Right cardiac atrium (tissue), 5 donors: ENCODE measurements around the gene MYO1F. TPM values are rescaled to one million over a fixed set of nuclear protein-coding genes. Genes with fewer than 3 reads are reported as not detected.
A peak's percentile ranks its signal among the peaks of the same experiment; 100 is the strongest.
"Not testable (repeated sequence)": the region's sequence is repeated elsewhere in the genome, so short reads cannot be mapped to it uniquely, and the experiment has no call there.

Source experiments
- ATAC-seq, 2 donors: fragments of 200-7000 bp; cut with Tn5 transposase; one replicate each; pipeline versions ENCODE4 v1.8.0 to v1.9.1; 2020; ENCODE audit warnings: moderate library complexity in 2 of 2, mild to moderate bottlenecking in 1 of 2
- DNase-seq, 3 donors: peaks; one replicate each; pipeline ENCODE4 v3.0.0-alpha.2; 2020
- H3K27ac ChIP-seq: one replicate; pipeline ENCODE4 v1.5.1; 2013; ENCODE audit warnings: mild to moderate bottlenecking, low read length, control low read depth, moderate library complexity
- H3K27me3 ChIP-seq: one replicate; pipeline ENCODE4 v1.6.1; 2013; ENCODE audit not compliant: control insufficient read depth, insufficient read depth
- H3K4me1 ChIP-seq: one replicate; pipeline ENCODE4 v1.6.1; 2013; ENCODE audit warnings: low read length; ENCODE audit not compliant: control insufficient read depth, insufficient read depth
- H3K4me3 ChIP-seq: one replicate; pipeline ENCODE4 v1.5.1; 2013; ENCODE audit warnings: low read length, control low read depth
- H3K9me3 ChIP-seq: one replicate; pipeline ENCODE4 v1.6.1; 2013; ENCODE audit warnings: low read length; ENCODE audit not compliant: control insufficient read depth
- WGBS: extraction: QIAGEN DNeasy Blood & Tissue Kit; methylation state at CpG from one replicate; pipeline ENCODE4 v1.1.7; 2013; 5-methylcytosine and 5-hydroxymethylcytosine counted together
- intact Hi-C, 4 donors: fragments of 100-400 bp; cut with DNase I; formaldehyde crosslinking; loops; one replicate each; pipeline versions ENCODE4 v1.11.0 to v1.14.0; 2022 to 2023
- polyA plus RNA-seq: library from polyadenylated mRNA; stranded (reverse); fragments of 200-250 nt; gene quantifications from one replicate; pipeline ENCODE4 v1.2.3, GENCODE V29; 2013
- total RNA-seq, 4 donors: library from RNA; stranded (reverse); fragmentation: NEBNext Ultra II Directional; extraction: Animal tissue kit (Norgen Biotek cat#: 25700); gene quantifications; one replicate each; pipeline ENCODE4 v1.2.1, GENCODE V29; 2021
- donor health status: healthy with polysubstance abuse.
- donor health status: DM: no; HTN: yes; CAD: no.
- donor health status: DM: no; HTN: no; CAD: no.
- donor health status: DM: no; HTN: yes; CAD: no; lungs with severe emphysema.
- donor health status: DM: yes; HTN: yes; CAD: no.

The MYO1F gene
- total and polyA plus RNA-seq, 5 donors: 9.3 to 23.2 (median 11.6) TPM

DNA sequence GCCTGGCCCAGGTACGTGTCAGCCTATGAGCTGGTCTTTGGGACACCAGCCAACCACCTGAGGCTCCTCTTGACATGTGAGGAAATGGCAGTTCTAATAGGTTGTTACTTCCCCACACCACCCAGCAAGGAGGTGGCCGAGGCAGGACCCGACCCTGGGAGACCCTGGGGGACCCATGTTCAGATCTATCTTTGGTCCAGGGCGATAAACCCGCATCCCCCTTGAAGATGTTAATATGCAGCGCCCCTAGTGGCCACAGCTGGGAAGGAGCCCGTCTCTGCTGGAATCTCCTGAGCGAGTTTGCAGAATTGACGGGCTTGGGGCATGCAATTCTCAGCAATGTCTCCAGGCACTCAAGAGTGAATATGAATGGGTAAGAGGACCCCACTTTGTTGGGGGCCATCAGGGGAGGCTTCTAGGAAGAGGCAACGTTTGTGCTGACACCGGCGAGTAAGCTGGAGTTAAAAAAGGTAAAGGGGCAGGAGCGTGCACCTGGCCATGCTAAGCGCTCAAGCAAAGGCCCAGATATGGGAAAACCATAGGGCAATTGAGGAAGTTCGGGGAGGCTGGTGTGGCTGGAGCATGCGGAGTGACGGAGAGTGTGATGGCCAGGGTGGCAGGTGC, 1.5 kb upstream of the MYO1F start:
- intact Hi-C loops: loop anchor here in 1 of 4 donors (5.0 kb wide), 1 partner anchor 226 kb away; no protein-coding TSS in a partner anchor
- Histone ChIP-seq H3K27me3 (no peaks in the 10 kb centered on the region), H3K27ac (no peak overlapping the region), H3K4me1 (no peaks in the 10 kb centered on the region), H3K9me3 (no peaks in the 10 kb centered on the region), H3K4me3 (no peak overlapping the region)
- WGBS: 21% methylated on average over 17 of the region's 17 CpGs
- DNase-seq (peak; percentile 77 to 92 (median 89)), ATAC-seq (peak in 1 of 2 donors; percentile 31)

DNA sequence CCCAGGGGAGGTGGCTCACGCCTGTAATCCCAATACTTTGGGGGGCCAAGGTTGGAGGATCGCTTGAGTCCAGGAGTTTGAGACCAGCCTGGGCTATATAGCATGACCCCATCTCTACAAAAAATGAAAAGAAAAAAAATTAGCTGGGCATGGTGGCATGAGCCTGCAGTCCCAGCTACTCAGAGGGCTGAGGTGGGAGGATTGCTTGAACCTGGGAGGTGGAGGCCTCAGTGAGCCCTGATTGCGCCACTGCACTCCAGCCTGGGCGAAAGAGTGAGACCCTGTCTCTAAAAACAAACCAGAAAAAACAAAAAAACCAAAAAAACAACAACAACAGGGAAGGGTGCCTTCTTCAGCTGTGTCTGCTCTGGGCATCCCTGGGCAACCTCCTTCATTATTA, 499 bp upstream of the MYO1F start:
- no peaks in the 10 kb centered on the region for H3K27me3 ChIP-seq
- intact Hi-C loops: loop anchor here in 1 of 4 donors (5.0 kb wide), 1 partner anchor 225 kb away; no protein-coding TSS in a partner anchor
- H3K27ac ChIP-seq: no peak overlapping the region
- ATAC-seq: no peak
- 70% methylated on average over 4 of the region's 4 CpGs for WGBS
- peak in 1 of 3 donors; percentile 24 for DNase-seq
- no peak overlapping the region for H3K4me3 ChIP-seq
- H3K9me3 ChIP-seq: no peaks in the 10 kb centered on the region
- H3K4me1 ChIP-seq: no peaks in the 10 kb centered on the region

DNA sequence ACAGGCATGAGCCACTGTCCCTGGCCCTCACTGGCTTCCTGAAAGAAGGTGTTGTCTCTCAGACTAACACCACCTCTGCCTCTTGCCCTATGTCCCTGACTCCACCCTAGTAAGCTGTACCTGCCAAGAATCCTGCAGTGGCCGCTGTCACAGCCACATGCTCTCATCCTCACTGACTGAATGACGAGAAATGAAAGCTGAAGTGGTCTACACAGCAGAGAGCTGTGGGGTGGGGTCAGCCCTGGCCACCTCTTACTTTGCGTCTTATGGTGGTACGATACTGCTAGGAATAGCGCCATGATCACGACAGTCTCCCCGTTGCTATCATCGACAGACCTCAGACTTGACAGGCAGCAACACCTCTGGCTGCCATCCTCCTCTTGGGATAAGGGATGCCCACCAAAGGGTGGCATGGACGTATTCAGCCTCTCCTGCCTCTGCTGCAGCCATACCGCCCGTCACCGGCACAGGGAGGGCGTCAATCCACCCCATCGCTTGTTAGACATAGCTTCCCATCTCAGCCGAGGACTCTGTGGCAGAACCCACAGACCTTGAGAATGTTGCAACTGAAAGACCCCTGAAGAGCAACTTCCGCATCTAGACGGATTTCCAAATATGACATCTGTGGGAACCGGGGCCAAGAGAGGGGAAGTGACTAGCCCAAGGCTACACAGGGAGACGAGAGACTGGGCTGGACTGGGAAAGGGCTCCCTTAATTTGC, 809 bp downstream of the MYO1F start:
- WGBS: 57% methylated on average over 19 of the region's 19 CpGs
- no peak overlapping the region for H3K27ac ChIP-seq
- DNase-seq (peak in 1 of 3 donors; percentile 53), ATAC-seq (peak; percentile 6 to 10)
- peak overlapping the region; percentile 23 for H3K4me3 ChIP-seq
- no peaks in the 10 kb centered on the region for H3K27me3 ChIP-seq
- H3K4me1 ChIP-seq: no peaks in the 10 kb centered on the region
- intact Hi-C loops: loop anchor here in 1 of 4 donors (5.0 kb wide), 1 partner anchor 224 kb away; no protein-coding TSS in a partner anchor
- H3K9me3 ChIP-seq: no peaks in the 10 kb centered on the region

DNA sequence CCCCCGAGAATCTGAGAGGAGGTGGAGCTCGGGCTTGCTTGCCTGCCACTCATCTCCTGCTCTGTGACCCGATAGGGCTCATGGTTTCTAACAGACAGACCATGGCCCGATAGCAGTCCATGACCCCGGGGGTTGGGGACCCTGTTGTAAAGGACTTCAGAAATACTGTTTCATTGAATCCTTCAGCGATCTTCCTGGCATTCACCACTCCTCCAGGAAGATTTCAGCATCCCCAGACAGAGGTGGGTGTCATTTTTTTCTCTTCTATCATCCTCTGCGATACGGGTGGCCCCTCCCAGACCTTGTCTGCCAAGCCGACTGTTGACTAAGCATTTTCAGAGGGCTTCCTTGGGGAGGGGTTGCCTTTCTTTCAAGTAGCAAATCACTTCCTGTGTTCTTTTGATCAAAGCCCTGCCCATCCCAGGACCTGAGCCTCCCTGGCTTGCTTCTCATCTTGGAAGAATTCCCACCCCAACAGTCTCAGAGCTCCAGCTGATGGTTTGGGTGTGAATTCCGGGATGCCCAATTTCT, 1.7 kb downstream of the MYO1F start:
- intact Hi-C loops: loop anchor here in 1 of 4 donors (5.0 kb wide), 1 partner anchor 223 kb away; no protein-coding TSS in a partner anchor
- Histone ChIP-seq H3K4me3 (peak overlapping the region; percentile 13), H3K27me3 (no peaks in the 10 kb centered on the region), H3K27ac (no peak overlapping the region), H3K9me3 (no peaks in the 10 kb centered on the region), H3K4me1 (no peaks in the 10 kb centered on the region)
- WGBS: 26% methylated on average over 10 of the region's 10 CpGs
- peak in 1 of 3 donors; percentile 61 for DNase-seq
- ATAC-seq: peak in 1 of 2 donors; percentile 77

DNA sequence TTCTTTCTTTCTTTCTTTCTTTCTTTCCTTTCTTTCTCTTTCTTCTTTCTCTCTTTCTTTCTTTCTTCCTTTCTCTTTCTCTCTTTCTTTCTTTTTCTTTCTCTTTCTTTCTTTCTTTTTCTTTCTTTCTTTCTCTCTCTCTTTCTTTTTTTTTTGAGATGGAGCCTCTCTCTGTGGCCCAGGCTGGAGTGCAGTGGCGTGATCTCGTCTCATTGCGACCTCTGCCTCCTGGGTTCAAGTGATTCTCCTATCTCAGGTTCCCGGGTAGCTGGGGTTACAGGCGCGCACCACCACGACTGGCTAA, 2.7 kb downstream of the MYO1F start:
- whole genome bisulfite sequencing: 91% methylated on average over 7 of the region's 7 CpGs
- DNase-seq: peak in 1 of 3 donors; percentile 16
- H3K4me1 ChIP-seq, H3K27me3 ChIP-seq, H3K9me3 ChIP-seq, H3K4me3 ChIP-seq, H3K27ac ChIP-seq, intact Hi-C loops, ATAC-seq: not testable (repeated sequence)

DNA sequence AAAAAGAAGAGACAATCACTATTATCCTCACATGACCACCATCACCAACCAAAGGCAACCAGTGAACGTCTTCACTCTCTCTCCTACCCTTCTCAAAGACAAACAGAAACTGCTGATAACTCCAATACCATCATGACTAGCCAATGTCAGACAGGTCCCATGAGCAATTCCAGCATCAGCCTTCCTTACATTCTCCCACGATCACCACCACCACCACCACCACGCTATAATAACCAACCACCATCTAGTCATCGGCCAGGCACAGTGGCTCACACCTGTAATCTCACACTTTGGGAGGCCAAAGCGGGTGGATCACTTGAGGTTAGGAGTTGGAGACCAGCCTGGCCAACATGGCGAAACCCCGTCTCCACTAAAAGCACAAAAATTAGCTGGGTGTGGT, 3.9 kb downstream of the MYO1F start:
- no peak overlapping the region for H3K4me3 ChIP-seq
- no peak for DNase-seq
- no peaks in the 10 kb centered on the region for H3K27me3 ChIP-seq
- intact Hi-C loops: no loop called here
- no peaks in the 10 kb centered on the region for H3K4me1 ChIP-seq
- no peaks in the 10 kb centered on the region for H3K9me3 ChIP-seq
- H3K27ac ChIP-seq: no peak overlapping the region
- ATAC-seq: no peak
- WGBS: 84% methylated on average over 7 of the region's 7 CpGs

DNA sequence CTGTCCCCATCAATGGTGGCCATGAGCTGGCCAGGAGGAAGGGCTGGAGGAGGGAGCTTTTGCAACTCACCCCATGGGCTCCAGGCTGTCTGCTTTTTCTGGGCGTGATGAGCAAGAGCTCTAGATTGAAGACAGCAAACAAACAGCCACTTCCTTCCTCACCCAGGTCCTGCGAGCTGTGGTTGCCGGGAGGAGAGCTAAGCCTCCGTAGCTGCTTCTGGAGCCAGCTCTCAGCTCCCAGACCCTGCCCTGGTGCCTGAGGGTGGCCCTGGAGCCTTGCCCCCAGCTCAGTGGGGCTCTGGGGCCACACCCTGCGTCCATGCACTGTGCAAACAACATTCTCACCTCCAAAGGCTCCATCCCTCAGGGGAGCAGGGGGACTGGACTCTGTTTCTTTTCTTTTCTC, 6.2 kb downstream of the MYO1F start:
- Histone ChIP-seq H3K9me3 (no peaks in the 10 kb centered on the region), H3K4me1 (no peaks in the 10 kb centered on the region), H3K27ac (no peak overlapping the region), H3K27me3 (no peaks in the 10 kb centered on the region), H3K4me3 (no peak overlapping the region)
- 29% methylated on average over 5 of the region's 5 CpGs for WGBS
- ATAC-seq (peak; percentile 67), DNase-seq (peak; percentile 52 to 81 (median 75))
- intact Hi-C loops: no loop called here

DNA sequence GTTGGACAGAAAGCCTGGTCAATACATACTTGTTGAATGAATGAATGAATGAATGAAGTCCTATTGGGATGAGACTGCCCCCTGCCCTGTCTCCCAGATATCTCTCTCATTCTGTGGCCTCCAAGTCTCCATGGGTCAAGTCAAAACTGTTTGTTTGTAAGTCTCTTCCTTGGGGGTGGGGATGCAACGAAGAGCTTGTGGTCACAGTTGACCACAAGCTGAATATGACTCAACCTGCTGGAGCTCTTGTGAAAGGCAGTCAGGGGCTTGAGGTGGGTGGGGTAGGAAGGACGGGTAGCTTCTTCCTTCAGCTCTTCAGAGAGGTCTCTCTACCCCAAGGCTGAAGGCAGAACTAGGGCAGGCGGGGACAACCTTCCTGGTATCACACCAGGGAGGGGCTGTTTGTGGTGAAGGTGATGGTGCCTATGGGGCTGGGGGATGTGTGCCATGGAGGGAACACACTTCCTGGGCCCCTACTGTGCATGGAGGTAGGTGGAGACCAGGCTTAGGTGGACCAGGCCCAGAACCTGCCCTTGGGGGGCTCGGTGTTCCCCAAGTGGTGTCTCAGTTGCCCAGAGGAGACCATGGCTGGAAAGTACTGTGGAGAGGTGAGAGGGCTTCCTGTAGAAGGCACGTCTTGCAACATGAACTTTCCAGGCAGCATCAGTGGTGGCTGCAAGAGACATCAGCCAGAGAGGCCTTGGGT, 8.0 kb downstream of the MYO1F start:
- WGBS: 72% methylated on average over 5 of the region's 5 CpGs
- Histone ChIP-seq H3K27me3 (no peaks in the 10 kb centered on the region), H3K9me3 (no peaks in the 10 kb centered on the region), H3K27ac (no peak overlapping the region), H3K4me1 (no peaks in the 10 kb centered on the region), H3K4me3 (no peak overlapping the region)
- intact Hi-C loops: no loop called here
- ATAC-seq (peak; percentile 59 to 73), DNase-seq (peak in 2 of 3 donors; percentile 64 to 69)

DNA sequence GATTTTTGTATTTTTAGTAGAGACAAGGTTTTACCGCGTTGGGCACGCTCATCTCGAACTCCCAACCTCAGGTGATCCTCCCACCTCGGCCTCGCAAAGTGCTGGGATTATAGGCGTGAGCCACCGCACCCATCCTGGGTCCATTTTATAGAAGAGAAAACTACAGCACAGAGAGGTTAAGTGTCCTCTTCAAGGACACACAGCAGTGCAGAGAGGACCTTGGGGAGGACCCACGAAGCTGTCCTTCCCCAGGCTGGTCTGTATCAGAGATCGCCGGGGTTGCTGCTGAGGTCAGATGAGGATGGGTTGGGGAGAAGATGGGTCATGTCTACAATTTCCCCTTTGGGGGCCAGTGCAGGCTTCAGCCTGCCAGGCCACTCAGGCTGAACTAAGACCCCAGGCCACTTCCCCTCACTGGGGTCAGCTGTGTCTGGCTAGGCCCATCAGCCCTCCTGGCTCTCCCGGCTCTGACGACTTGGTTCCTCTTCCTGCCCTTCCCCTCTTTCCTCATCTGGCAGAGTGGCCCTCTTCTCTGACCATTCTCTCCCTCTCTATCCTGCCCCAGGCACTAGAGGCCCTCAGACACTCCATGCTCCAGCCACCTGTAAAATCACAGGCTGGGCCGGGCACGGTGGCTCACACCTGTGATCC, 9.6 kb downstream of the MYO1F start:
- intact Hi-C loops: no loop called here
- no peaks in the 10 kb centered on the region for H3K27me3 ChIP-seq
- no peak overlapping the region for H3K4me3 ChIP-seq
- no peak overlapping the region for H3K27ac ChIP-seq
- peak; percentile 58 for ATAC-seq
- H3K9me3 ChIP-seq: no peaks in the 10 kb centered on the region
- H3K4me1 ChIP-seq: no peaks in the 10 kb centered on the region
- DNase-seq: peak in 2 of 3 donors; percentile 70 to 74
- 90% methylated on average over 15 of the region's 15 CpGs for WGBS

DNA sequence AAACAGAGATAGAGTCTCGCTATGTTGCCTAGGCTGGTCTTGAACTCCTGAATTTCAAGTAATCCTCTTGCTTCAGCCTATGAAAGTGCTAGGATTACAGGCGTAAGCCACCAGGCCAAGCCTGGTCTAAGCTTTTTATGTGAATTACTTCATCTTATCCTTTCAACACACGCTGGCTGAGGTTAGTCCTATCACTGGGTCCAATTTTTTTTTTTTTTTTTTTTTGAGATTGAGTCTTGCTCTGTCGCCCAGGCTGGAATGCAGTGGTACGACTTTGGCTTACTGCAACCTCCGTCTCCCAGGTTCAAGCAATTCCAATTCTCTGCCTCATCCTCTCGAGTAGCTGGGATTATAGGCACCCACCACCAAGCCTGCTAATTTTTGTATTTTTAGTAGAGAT, 10.4 kb downstream of the MYO1F start:
- Histone ChIP-seq H3K4me1 (no peaks in the 10 kb centered on the region), H3K4me3 (no peak overlapping the region), H3K27ac (no peak overlapping the region), H3K9me3 (no peaks in the 10 kb centered on the region), H3K27me3 (no peaks in the 10 kb centered on the region)
- ATAC-seq (no peak), DNase-seq (no peak)
- intact Hi-C loops: no loop called here
- 74% methylated on average over 7 of the region's 7 CpGs for WGBS
